NCI-H2081 treated with DMSO at 0.1 percent for 48 hours (cell line): ENCODE results near the gene STRA6.

ENCODE experiments used
- DNase-seq: peaks from one replicate; lab custom pipeline; 2025; lab: John Stamatoyannopoulos, UW

STRA6 gene

GRCh38 chr15:74131628-74132413 lies 70.8 kb downstream of the STRA6 start:
- no peak for DNase-seq

- DNase-seq, result no peak
These were observed 71.5 kb downstream of the STRA6 start for GRCh38 chr15:74130849-74131627.

- no peak for DNase-seq
These were observed 72.3 kb downstream of the STRA6 start, which contains the start of gene ISLR2 for GRCh38 chr15:74130155-74130848. ISLR2 (plus strand) TSS chr15:74130586; CDS start chr15:74132755, 2,169 bp downstream.

- DNase-seq, result no peak
These were observed 72.9 kb downstream of the STRA6 start for GRCh38 chr15:74129586-74130154.
